CD4-positive, alpha-beta T cell treated with Interferon alpha-2 for 1 hour (primary cell): Measurements from ENCODE around the gene SPTSSB.

Experiments
- DNase-seq, 2 donors: peaks; one replicate each; pipeline ENCODE4 v3.0.0-alpha.2; 2020 to 2022

SPTSSB gene

GRCh38 chr3:161371441-161372320 lies at the start of gene SPTSSB:
Gene SPTSSB, minus strand, starts transcription at chr3:161371517. Its CDS starts 25,194 bp downstream, at chr3:161346323.
- DNase-seq, result peak; percentile 26 to 40

- DNase-seq, result no peak
Measured at GRCh38 chr3:161420746-161421145, 49.4 kb upstream of the SPTSSB start.

GRCh38 chr3:161419555-161420333 lies 48.4 kb upstream of the SPTSSB start:
- DNase-seq, result no peak

- no peak for DNase-seq
Measured at GRCh38 chr3:161415506-161416231, 44.4 kb upstream of the SPTSSB start.

- no peak for DNase-seq
Measured at GRCh38 chr3:161414907-161415306, 43.6 kb upstream of the SPTSSB start.

- DNase-seq, result no peak
Measured at GRCh38 chr3:161413855-161414210, 42.5 kb upstream of the SPTSSB start.

- no peak for DNase-seq
Measured at GRCh38 chr3:161413127-161413854, 42.0 kb upstream of the SPTSSB start.

GRCh38 chr3:161412123-161412522 lies 40.8 kb upstream of the SPTSSB start:
- no peak for DNase-seq

GRCh38 chr3:161409858-161410257 lies 38.5 kb upstream of the SPTSSB start:
- DNase-seq, result no peak

- peak; percentile 20 to 61 for DNase-seq
Measured at GRCh38 chr3:161409069-161409468, 37.8 kb upstream of the SPTSSB start.

GRCh38 chr3:161406594-161407555 lies 35.6 kb upstream of the SPTSSB start:
- peak in 1 of 2 donors; percentile 33 for DNase-seq

GRCh38 chr3:161405836-161406235 lies 34.5 kb upstream of the SPTSSB start:
- DNase-seq, result no peak

GRCh38 chr3:161405087-161405486 lies 33.8 kb upstream of the SPTSSB start:
- DNase-seq, result no peak

GRCh38 chr3:161403251-161403650 lies 31.9 kb upstream of the SPTSSB start:
- no peak for DNase-seq

- no peak for DNase-seq
Measured at GRCh38 chr3:161401389-161401788, 30.1 kb upstream of the SPTSSB start.

GRCh38 chr3:161400650-161401049 lies 29.3 kb upstream of the SPTSSB start:
- DNase-seq, result no peak

- DNase-seq, result peak; percentile 20 to 59
Measured at GRCh38 chr3:161395115-161396012, 24.0 kb upstream of the SPTSSB start.

GRCh38 chr3:161393803-161394202 lies 22.5 kb upstream of the SPTSSB start:
- DNase-seq, result no peak

- no peak for DNase-seq
Measured at GRCh38 chr3:161393310-161393709, 22.0 kb upstream of the SPTSSB start.

- no peak for DNase-seq
Measured at GRCh38 chr3:161392853-161393252, 21.5 kb upstream of the SPTSSB start.
